ENCODE measurements around the gene EPO.

Gene EPO

GRCh38 chr7:100675581-100676350 lies 44.5 kb upstream of the EPO start:
- FAIRE-seq: no peak
- peak; percentile 70 for DNase-seq (ENCODE audit: insufficient read length, low spot score)
- TF ChIP-seq CTCF (IDR thresholded peaks at IDR 0.05; ENCODE audit: insufficient read depth, missing control alignments): no peak

GRCh38 chr7:100676501-100677306 lies 43.6 kb upstream of the EPO start:
- DNase-seq (ENCODE audit: insufficient read length, low spot score) (no peak), FAIRE-seq (no peak)
- TF ChIP-seq CTCF (IDR thresholded peaks at IDR 0.05; ENCODE audit: insufficient read depth, missing control alignments): no peak

- DNase-seq (ENCODE audit: insufficient read length, low spot score): peak; percentile 13
- no peak for FAIRE-seq
- no peak for TF ChIP-seq CTCF (IDR thresholded peaks at IDR 0.05; ENCODE audit: insufficient read depth, missing control alignments)
Observed at GRCh38 chr7:100677308-100678267, 42.7 kb upstream of the EPO start.

GRCh38 chr7:100678291-100678984 lies 41.8 kb upstream of the EPO start:
- no peak for FAIRE-seq
- DNase-seq (ENCODE audit: insufficient read length, low spot score): peak; percentile 18
- TF ChIP-seq CTCF (IDR thresholded peaks at IDR 0.05; ENCODE audit: insufficient read depth, missing control alignments): no peak

- TF ChIP-seq CTCF (IDR thresholded peaks at IDR 0.05; ENCODE audit: insufficient read depth, missing control alignments): no peak
- FAIRE-seq (no peak), DNase-seq (ENCODE audit: insufficient read length, low spot score) (peak; percentile 22)
Observed at GRCh38 chr7:100679129-100679926, 40.9 kb upstream of the EPO start.

Measured in D721Med (cell line).